GM18511 (cell line): Measurements from ENCODE around the gene LRP1.
A peak's percentile ranks its signal among the peaks of the same experiment; 100 is the strongest.

Experiments used
- ATAC-seq: cut with Tn5 transposase; IDR thresholded peaks from one replicate; pipeline ENCODE4 v1.9.1; 2021; ENCODE audit warnings: mild to moderate bottlenecking, moderate library complexity; ENCODE audit not compliant: unreplicated experiment

Gene LRP1

DNA sequence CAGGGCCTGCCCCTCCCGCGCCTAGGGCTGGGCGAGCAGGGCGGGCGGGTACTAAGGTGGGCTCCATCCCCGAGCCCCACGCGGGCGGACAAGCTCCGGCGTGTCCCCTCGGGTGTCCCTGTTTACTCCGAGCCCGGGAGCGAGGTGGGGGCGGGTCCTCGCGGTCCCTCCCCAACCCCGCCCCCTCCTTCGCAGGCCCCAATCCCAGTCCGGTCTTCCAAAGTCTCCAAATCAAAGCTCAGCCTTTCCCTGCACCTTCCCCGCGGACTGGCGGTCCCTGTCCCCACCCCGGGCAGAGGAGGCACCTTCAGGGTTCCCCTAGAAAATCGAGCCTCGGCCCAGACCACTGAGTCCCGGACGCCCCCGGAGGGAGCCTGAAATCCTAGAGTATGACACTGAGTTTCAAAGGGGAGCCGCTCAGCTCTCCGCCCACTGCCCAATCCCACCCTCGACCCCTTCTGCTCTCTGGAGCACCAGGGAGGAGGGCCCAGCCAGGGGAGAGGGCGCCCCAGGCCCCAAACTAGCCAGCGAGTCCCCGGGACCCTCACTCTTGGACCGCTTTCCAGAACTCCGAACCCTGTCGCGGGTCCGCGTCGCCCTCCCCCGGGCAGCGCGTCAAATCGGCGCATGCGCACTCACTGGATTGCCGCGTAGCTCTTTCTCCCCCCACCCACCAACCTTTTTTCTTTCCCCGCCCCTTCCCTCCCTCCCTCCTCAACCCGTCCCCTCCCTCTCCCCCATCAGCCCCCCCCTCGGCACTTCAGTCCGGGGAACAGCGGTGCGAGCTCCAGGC lies at the start of gene LRP1:
LRP1 (plus strand) TSS at position 758 of the 793 bp plus-strand sequence. CDS start 482 bp downstream, outside the sequence.
- peak; percentile 42 for ATAC-seq

DNA sequence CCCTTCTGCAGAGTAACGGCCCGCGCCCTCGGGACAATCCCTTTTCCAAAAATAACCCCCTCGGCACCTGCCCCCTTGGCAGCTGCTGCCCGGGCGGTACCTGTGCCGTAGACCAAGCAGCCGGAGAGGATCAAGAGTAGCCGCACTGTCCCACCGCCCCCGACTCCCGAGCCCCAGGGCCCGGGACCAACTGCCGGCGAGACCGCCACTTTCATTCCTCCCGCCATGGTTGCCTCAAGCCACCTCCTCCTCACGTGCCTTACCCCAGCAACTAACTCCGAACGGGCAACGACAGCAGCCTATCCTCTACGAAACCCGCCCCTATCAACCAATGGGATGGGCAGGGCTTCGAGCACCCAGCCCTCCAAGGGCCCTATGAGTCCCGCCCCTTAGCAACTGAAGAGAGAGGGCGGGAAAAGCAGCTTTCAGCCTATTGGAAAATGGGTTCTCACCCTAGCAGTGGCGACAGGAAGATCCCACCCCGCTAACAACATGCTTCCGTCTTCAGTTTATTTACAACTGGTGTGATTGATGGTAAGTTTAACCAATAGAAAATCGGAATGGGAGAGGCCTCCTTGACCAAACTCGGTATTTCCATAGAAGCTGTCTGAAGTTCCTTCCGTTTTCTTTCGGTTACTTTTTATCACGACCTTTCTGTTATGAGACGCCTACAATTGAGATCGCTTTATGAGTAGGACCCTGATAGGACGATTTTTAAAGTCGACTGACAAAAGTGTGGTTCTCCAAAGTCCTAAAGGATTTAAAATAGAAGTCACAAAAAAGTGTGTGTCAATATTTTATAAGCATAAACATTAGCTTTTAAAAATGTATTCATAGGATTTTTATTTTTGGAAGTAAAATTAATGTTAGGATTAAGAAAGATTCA lies 49.5 kb upstream of the LRP1 start, which contains the start of gene NEMP1:
NEMP1 (minus strand) TSS at position 273 of the 886 bp plus-strand sequence; CDS start at position 227, 46 bp downstream.
- peak; percentile 97 for ATAC-seq

DNA sequence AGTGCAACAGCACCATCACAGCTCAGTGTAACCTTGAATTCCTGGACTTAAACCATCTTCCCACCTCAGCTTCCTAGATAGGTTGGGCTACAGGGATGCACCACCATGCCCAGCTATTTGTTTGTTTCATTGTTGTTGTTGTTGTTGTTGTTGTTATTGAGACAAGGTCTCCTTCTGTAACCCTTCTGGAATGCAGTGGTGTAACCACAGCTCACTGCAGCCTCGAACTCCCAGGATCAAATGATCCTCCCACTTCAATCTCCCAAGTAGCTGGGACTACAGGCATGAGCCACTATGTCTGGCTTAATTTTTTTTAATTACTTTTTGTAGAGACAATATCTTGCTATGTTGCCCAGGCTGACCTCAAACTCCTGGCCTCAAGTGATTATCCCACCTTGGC lies 48.5 kb upstream of the LRP1 start:
- ATAC-seq: no peak

DNA sequence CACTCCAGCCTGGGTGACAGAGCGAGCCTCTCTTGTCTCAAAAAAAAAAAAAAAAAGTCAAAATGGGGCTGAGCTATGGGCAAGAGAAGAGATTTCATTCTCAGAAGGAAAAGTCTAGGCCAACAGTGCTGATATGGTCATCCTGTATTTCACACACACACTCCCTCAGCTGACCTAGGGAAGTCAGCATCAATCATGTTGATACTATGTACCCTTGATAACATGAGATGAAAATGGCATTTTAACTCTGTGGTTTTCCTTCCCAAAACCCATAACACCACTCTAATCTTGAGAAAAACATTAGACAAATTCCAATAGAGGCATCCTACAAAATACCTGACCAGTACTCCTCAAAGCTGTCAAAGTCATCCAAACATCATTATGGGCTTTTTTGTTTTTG lies 47.4 kb upstream of the LRP1 start:
- ATAC-seq: no peak

DNA sequence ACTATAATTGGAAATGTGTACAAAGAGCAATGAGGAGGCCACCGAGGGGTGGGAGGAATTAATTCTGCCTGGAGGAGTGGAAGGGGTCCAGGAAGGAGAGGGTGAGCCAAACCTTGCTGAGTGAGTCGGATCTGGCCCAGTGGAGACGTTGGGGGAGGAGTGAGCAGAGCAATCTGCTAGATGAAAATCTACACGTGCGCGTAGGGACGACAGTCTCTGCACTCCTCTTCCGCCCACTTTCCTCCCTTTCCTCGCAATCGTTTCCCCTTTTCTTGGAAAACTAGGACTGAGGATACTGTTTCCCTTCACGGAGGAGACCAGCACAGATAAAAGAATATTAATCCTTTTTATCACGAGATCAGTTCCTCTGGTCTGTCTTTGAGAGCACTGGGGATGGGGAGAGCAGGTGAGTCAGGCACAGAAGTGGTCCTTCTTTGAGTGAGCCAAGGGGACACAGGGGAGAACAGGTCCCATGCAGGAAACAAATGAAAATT lies 42.2 kb upstream of the LRP1 start:
- no peak for ATAC-seq

DNA sequence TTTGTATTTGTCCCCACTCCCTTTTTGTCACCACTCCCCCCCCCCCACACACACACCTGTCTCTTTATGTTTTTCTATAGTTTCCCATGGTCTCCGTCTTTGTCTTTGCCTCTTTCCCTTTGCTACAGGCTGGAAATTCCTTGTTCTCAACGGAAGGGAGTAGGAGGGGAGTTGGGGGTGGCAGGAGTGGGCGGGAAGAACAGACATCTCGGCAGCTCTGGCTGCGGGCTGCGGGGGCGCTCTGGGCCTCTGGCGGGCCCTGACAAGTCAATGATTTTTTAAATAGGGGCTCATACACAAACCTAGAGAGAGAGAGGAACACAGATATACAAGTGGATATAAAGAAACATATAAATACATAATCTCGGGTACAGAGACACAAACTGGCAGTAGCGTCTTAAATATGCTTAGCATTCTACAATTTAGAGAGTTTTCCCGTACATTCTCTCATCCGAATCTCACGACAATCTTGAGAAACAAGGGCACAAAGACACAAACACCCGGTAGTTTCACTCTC lies 41.7 kb upstream of the LRP1 start:
- no peak for ATAC-seq

DNA sequence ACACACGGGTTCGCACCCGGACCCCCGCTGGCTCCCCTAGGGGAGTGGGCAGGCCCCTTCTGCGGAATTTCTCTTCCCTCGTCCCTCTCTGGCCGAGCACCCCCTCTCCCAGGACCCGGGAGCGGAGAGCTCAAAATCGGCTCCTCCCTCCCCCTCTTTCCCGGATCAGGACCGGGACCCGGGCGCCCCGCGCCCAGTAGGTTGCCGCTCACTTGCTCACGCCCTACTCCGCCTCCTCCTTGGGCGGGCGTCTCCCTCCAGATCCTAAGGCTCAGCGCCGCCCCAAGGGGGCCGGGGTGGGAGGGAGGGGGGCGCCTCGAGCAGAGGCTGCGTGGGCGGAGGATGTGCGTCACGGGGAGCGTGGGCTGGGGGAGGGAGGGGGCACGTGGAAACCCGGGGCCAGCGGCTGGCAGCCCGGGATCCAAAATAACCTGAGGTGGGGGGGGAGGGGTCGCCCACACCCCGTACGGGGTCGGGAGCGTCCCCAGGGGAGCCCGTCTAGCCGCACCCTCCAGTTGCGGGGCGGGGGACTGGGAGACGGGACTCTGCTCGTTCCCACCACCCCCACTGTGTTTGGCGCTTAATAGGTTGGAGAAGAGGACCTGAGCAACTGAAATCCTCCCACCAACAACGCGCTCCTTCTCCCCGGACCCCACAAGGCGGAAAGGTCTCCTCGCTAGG lies 41.1 kb upstream of the LRP1 start:
- peak; percentile 33 for ATAC-seq

DNA sequence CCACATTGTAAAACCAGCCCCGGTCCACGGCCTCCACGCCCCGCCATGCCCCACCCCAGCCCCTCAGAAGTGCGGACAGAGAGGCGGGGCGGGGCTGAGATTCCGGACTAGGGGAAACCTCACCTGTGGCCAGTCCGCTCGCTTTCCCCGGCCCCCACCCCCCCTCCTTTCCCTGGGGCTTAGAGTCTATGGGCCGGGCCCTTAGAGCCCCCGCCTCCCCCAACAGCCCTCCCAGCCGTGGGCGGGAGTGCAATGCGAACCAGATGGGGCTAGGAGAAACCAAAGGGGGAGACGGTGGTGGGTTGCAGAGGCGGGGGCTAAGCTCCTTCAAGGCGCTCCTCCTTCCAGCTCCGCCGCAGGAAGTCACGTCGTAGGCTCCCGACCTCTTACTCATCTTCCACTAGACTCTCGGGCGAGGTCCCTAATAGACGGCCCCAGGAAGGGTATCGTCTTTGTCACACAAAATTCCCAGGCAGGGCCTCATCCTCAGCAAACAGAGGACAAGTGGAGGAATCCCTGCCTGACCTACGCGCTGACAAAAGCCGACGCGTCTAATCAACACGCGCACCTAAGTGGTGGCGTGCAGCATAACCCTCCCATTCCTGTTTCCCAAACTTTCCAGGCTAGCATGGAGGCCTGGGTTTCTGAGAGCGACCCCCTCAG lies 40.5 kb upstream of the LRP1 start:
- peak; percentile 50 for ATAC-seq

DNA sequence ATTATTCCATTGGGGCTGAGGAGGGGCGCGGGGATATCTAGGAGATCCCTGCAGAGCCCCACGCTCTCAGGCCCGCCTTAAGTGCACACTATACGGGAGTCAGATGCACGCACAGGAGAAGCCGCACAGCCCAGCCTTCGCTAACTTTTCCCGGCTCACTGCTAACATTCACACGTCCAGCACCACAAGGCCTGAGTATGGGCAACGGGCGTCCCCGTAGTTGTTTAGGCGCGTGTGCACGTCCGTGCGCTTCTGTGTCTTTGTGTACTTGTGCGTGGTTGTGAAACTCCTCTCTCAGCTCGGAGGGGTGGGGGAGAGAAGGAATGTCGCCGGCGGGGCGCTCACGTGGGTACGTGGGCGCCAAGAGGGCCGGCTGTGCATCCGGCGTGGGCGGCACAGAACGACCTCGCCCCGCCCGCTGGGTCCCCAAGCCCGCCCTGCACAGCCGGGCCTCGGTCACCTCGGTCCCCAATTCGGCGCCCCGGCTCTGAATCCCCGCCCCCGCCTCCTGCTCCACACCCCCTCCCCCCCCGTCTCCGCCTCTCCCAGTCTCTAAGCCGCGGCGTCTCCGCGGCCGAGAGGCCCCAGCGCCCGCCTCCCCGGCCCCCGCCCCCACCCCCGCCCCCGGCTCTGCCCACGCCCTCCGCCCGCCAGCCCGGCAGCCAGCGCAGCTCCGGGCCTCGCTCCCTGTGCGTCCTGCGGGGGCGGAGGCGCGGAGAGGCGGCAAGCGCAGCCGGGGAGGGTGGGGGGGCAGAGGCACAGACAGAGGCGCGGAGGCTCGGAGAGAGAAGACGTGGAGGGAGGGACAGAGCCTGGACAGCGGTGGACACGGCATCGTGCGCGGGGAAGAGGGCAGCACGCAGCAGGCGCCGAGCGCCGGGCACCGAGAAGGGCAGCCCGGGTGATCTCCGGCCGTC lies 39.7 kb upstream of the LRP1 start, which contains the start of gene NAB2:
NAB2 (plus strand) TSS at position 761 of the 917 bp plus-strand sequence. CDS start 158 bp downstream, outside the sequence.
- ATAC-seq: peak; percentile 63

DNA sequence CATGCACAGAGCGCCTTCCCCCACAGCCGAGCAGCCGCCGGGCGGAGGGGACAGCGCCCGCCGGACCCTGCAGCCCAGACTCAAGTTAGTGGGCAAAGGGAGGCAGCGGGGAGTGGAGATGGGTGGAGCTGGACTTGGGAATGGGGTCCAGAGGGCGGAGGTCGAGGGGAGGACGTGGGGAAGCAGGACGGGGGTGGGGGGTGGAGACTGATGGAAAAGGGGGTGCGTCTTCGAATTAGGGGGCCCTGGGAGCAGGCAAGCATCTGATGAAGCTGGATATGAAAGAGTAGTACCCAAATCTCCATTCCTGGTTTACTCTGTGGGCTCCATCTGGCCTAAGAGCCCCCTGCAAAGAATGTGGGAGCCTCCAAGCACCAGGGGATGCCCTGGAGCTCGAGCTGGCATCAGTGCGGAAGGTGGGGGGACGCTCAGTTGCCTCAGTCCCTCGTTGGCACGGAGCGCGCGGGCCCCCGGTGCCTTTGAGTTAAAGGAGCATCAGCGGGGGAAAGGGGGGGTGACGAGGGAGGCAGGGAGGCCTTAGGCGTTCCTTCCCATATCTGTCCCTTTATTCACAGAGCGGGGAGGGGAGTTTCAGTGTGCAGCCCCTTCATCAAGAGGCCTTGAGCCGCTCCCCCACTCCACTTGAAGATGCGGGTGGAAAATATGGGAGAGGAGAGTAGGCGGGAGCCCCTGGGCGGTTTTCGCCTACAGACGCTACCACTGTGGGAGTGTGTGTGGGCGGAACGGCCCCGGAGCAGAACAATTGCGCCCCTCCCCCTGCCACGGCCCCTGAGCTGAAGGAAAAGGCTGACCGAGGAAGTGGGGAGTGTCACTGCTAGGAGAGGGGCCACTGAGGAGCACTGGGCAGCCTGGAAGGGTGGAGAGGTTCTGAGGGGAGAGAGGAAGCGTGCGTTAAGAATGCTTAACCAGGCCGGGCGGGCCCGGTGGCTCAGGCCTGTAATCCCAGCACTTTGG lies 38.7 kb upstream of the LRP1 start:
- ATAC-seq: no peak

DNA sequence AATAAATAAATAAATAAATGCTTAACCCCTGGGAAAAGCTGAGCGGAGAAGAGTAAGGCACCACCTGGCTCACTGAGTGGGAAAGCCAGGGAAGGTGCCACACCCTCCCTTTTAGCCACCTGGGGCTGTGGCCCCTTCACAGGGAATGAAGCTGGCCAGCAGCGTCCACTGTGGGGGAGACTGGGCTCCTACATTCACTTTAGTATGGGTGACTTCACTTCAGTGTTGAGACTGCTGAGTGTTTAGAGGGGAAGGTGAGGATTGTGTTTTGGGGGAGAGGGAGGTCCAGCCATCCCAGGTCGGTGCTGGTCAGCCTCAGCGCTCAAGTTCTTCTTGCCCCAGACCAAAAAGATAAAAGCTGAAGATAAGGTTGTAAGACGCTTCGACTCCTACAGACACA lies 37.8 kb upstream of the LRP1 start:
- ATAC-seq: no peak

DNA sequence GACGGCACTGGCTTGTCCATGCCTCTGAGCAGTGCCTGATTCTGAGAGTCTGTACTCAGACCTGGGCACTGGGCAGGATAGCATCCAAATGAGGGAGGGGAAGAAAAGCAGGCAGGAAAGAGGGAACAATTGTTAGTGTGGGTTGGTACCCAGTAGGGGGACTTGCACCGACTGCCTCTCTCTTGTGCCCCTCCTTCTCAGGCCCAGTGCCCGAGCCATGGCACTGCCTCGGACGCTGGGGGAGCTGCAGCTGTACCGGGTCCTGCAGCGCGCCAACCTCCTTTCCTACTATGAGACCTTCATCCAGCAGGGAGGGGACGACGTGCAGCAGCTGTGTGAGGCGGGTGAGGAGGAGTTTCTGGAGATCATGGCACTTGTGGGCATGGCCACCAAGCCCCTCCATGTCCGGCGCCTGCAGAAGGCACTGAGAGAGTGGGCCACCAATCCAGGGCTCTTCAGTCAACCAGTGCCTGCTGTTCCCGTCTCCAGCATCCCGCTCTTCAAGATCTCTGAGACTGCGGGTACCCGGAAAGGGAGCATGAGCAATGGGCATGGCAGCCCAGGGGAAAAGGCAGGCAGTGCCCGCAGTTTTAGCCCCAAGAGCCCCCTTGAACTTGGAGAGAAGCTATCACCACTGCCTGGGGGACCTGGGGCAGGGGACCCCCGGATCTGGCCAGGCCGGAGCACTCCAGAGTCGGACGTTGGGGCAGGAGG lies 37.2 kb upstream of the LRP1 start:
- no peak for ATAC-seq

DNA sequence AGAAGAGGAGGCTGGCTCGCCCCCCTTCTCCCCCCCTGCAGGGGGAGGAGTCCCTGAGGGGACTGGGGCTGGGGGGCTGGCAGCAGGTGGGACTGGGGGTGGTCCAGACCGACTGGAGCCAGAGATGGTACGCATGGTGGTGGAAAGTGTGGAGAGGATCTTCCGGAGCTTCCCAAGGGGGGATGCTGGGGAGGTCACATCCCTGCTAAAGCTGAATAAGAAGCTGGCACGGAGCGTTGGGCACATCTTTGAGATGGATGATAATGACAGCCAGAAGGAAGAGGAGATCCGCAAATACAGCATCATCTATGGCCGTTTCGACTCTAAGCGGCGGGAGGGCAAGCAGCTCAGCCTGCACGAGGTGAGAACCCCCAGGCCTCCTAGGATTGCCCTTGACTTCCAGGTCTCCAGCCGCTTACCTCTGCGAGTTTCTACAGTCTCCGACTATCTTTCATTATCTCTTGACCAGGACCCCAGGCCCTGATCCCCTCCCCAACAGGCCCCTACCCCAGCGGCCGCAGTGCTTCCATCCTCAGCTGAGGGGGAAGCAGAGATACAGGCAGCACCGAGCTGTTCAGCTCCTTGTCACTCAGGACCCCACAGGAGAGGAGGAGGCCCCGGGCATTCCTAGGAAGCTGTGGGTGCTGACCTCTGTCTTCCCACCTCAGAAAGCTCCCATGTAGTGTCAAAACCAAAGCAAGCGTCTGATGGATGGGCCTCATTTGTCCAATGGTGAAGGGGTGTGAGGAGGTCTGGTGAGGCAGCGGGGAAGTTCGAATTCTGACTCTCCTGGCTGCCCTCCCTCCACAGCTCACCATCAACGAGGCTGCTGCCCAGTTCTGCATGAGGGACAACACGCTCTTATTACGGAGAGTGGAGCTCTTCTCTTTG lies 36.4 kb upstream of the LRP1 start:
- ATAC-seq: no peak

DNA sequence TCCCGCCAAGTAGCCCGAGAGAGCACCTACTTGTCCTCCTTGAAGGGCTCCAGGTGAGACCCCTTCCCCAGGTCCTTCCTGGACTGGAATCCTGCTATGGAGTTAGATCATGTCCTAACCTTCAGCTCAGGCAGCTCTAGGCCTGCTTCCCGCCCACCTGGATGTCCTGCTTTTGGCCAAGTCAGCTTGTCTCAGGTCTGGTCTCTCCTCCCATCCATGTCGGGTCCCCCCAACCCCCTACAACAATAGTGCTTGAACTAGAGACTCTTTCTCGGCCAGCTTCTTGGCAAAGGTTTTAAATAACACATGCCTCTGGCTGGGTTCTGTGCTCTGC lies 35.8 kb upstream of the LRP1 start:
- ATAC-seq: no peak

DNA sequence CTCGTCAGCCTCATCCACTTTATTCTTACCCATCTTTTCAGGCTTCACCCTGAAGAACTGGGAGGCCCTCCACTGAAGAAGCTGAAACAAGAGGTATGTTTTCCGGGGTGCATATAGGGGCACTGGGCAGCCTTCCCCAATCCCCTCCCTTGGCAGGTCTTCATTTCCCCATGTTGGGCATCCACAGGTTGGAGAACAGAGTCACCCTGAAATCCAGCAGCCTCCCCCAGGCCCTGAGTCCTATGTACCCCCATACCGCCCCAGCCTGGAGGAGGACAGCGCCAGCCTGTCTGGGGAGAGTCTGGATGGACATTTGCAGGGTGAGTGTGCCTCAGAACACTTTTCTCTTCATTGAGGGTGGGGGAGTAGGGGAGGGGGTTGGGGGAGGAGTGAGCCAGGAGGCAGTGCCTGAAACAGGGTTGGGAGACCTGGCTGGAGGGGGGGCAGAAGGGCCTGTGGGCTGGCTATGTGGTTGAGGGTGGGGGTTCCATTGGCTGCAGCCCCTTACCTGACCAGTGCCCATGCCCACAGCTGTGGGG lies 35.3 kb upstream of the LRP1 start:
- no peak for ATAC-seq
